GM23338 (cell line): Measurements from ENCODE around the gene COL6A3. TPM values are rescaled to one million over a fixed set of nuclear protein-coding genes. Genes with fewer than 3 reads are reported as not detected.

Experiments
- ATAC-seq: fragments of 200-7000 bp; cut with Tn5 transposase; 3 replicates; pipeline ENCODE4 v1.9.1; 2020
- DNase-seq: peaks from one replicate; pipeline ENCODE4 v3.0.0-alpha.2; 2015; ENCODE audit warnings: low spot score
- H2AFZ ChIP-seq: fragments of 200-600 bp; sonication (generic); 2 replicates; pipeline ENCODE4 v1.8.0; 2016; ENCODE audit warnings: antibody characterized with exemption, mild to moderate bottlenecking, moderate library complexity
- H3F3A ChIP-seq: fragments of 200-600 bp; sonication (generic); replicated peaks from 2 replicates; pipeline ENCODE4 v1.8.0; 2017; ENCODE audit warnings: antibody characterized with exemption, mixed run types, low read depth
- H3K27ac ChIP-seq: fragments of 200-600 bp; sonication (generic); 2 replicates; pipeline ENCODE4 v1.6.1; 2016; ENCODE audit warnings: low read depth
- H3K27me3 ChIP-seq: fragments of 200-600 bp; sonication (generic); 2 replicates; pipeline ENCODE4 v1.8.0; 2016; ENCODE audit warnings: mild to moderate bottlenecking, mixed run types, moderate library complexity; ENCODE audit not compliant: insufficient read depth
- H3K36me3 ChIP-seq: fragments of 200-600 bp; sonication (generic); 2 replicates; pipeline ENCODE4 v1.8.0; 2016; ENCODE audit warnings: mild to moderate bottlenecking; ENCODE audit not compliant: insufficient read depth
- H3K4me1 ChIP-seq: fragments of 200-600 bp; sonication (generic); 2 replicates; pipeline ENCODE4 v1.8.0; 2016; ENCODE audit warnings: mild to moderate bottlenecking, moderate library complexity; ENCODE audit not compliant: insufficient read depth
- H3K4me2 ChIP-seq: fragments of 200-600 bp; sonication (generic); 2 replicates; pipeline ENCODE4 v1.7.1; 2017; ENCODE audit warnings: mixed run types
- H3K4me3 ChIP-seq: fragments of 200-600 bp; sonication (generic); 2 replicates; pipeline ENCODE4 v1.6.1; 2016; ENCODE audit warnings: mixed run types
- H3K79me2 ChIP-seq: fragments of 200-600 bp; sonication (generic); replicated peaks from 2 replicates; pipeline ENCODE4 v1.8.0; 2017; ENCODE audit warnings: mild to moderate bottlenecking; ENCODE audit not compliant: insufficient read depth
- H3K9me2 ChIP-seq: fragments of 200-600 bp; sonication (generic); 2 replicates; pipeline ENCODE4 v1.8.0; 2017; ENCODE audit not compliant: insufficient read depth
- H4K20me1 ChIP-seq: fragments of 200-600 bp; sonication (generic); replicated peaks from 2 replicates; pipeline ENCODE4 v1.8.0; 2017; ENCODE audit warnings: mild to moderate bottlenecking; ENCODE audit not compliant: insufficient read depth
- H3K27ac Mint-ChIP-seq: 2 replicates; pipeline ENCODE4 v1.8.0; 2020; ENCODE audit warnings: inconsistent platforms, mild to moderate bottlenecking, moderate library complexity, mixed read lengths
- H3K27me3 Mint-ChIP-seq: 3 replicates; pipeline ENCODE4 v1.8.0; 2022; ENCODE audit warnings: low read depth, mild to moderate bottlenecking, moderate library complexity, mixed read lengths, inconsistent platforms; ENCODE audit not compliant: insufficient read depth, poor library complexity
- H3K36me3 Mint-ChIP-seq: 3 replicates; pipeline ENCODE4 v1.8.0; 2021; ENCODE audit warnings: low read depth, mild to moderate bottlenecking, inconsistent platforms, moderate library complexity, mixed read lengths
- H3K4me1 Mint-ChIP-seq: 3 replicates; pipeline ENCODE4 v1.8.0; 2020; ENCODE audit warnings: mild to moderate bottlenecking, inconsistent platforms, mixed read lengths
- H3K4me3 Mint-ChIP-seq: 3 replicates; pipeline ENCODE4 v1.8.0; 2021; ENCODE audit warnings: moderate library complexity, mild to moderate bottlenecking, inconsistent platforms, mixed read lengths
- H3K9me3 Mint-ChIP-seq: 3 replicates; pipeline ENCODE4 v1.8.0; 2020; ENCODE audit warnings: moderate library complexity, mild to moderate bottlenecking, inconsistent platforms, mixed read lengths
- CREB1 ChIP-seq: fragments of 250-450 bp; sonication (Bioruptor Pico); IDR thresholded peaks from 2 replicates; pipeline ENCODE4 v1.5.0; 2020; ENCODE audit warnings: low read depth, mild to moderate bottlenecking, moderate library complexity
- CTCF ChIP-seq, 2 experiments: fragments of 200-600 bp in 1 of 2; sonication (generic) in 1 of 2; conservative IDR thresholded peaks; 2 replicates each; pipeline versions ENCODE4 v1.5.1 to v1.6.1; 2016 to 2017; ENCODE audit warnings: antibody characterized with exemption in 2 of 2, low read depth in 2 of 2, mild to moderate bottlenecking in 2 of 2, moderate library complexity in 1 of 2
- EZH2phosphoT487 ChIP-seq: fragments of 200-600 bp; sonication (generic); IDR thresholded peaks from one replicate; pipeline ENCODE4 v1.8.1; 2018; ENCODE audit warnings: antibody characterized with exemption; ENCODE audit not compliant: unreplicated experiment
- ZNF114 ChIP-seq: fragments of 250-450 bp; sonication (Bioruptor Pico); IDR thresholded peaks from 2 replicates; pipeline ENCODE4 v1.5.0; 2020; ENCODE audit warnings: mild to moderate bottlenecking, moderate library complexity
- ZNF331 ChIP-seq: fragments of 250-450 bp; sonication (Bioruptor Pico); IDR thresholded peaks from 2 replicates; pipeline ENCODE4 v1.5.0; 2020; ENCODE audit warnings: low read depth, mild to moderate bottlenecking, moderate library complexity
- ZNF462 ChIP-seq: fragments of 250-450 bp; sonication (Bioruptor Pico); IDR thresholded peaks from 2 replicates; pipeline ENCODE4 v1.5.0; 2020; ENCODE audit warnings: mild to moderate bottlenecking, moderate library complexity
- polyA plus RNA-seq: library from polyadenylated mRNA; unstranded; fragments of >200 nt; fragmentation: Nextera tagmentation; extraction: Ambion mirVana; gene quantifications from 2 replicates; pipeline ENCODE4 v1.2.1, GENCODE V29; 2016
- total RNA-seq: library from RNA; depleted of rRNA; stranded (reverse); fragments of >200 nt; shearing (Covaris generic); gene quantifications from 2 replicates; pipeline ENCODE4 v1.2.3, GENCODE V29; 2014

COL6A3 gene
- total and polyA plus RNA-seq, 2 experiments from 2014 or later = 1.2 to 7.3 TPM

- no peak for TF ChIP-seq ZNF462 (CRISPR knock-in tag)
Observed at GRCh38 chr2:237413777-237414661, at the start of gene COL6A3 (continued).

- no peak overlapping the region for H3K27ac ChIP-seq
- H4K20me1 ChIP-seq = no peaks in the 10 kb centered on the region
- H3K36me3 ChIP-seq = no peaks in the 10 kb centered on the region
- Mint-ChIP-seq H3K27me3 (peaks cover 6% of the 10 kb centered on the region), H3K27ac (no peak overlapping the region), H3K9me3 (peaks cover 11% of the 10 kb centered on the region; the same call in 2 of the 3 replicates), H3K4me1 (no peaks in the 10 kb centered on the region), H3K36me3 (no peaks in the 10 kb centered on the region), H3K4me3 (no peak overlapping the region)
- H3K9me2 ChIP-seq = peaks cover 16% of the 10 kb centered on the region
- H3K79me2 ChIP-seq = no peaks in the 10 kb centered on the region
- no peak overlapping the region for H2AFZ ChIP-seq
- no peaks in the 10 kb centered on the region for H3K4me1 ChIP-seq
- no peaks in the 10 kb centered on the region for H3F3A ChIP-seq
- ATAC-seq (no peak), DNase-seq (no peak)
- no peaks in the 10 kb centered on the region for H3K27me3 ChIP-seq
- no peak overlapping the region for H3K4me3 ChIP-seq
- no peak overlapping the region for H3K4me2 ChIP-seq
- TF ChIP-seq EZH2phosphoT487 (no peak), CREB1 (CRISPR knock-in tag) (no peak), ZNF331 (CRISPR knock-in tag) (no peak), ZNF114 (CRISPR knock-in tag) (no peak), CTCF (conservative IDR thresholded peaks at IDR 0.05; ENCODE audit: low read depth in 2 of 2) (no peak), ZNF462 (CRISPR knock-in tag) (no peak)
Observed at GRCh38 chr2:237459741-237460174, 45.8 kb upstream of the COL6A3 start.
